WTC11 (cell line): ENCODE data around the gene SNPH. TPM values are rescaled to one million over a fixed set of nuclear protein-coding genes. Genes with fewer than 3 reads are reported as not detected.
A peak's percentile ranks its signal among the peaks of the same experiment; 100 is the strongest.
"Not testable (repeated sequence)": the region's sequence is repeated elsewhere in the genome, so short reads cannot be mapped to it uniquely, and the experiment has no call there.

Experiments used
- ATAC-seq: fragments of 200-7000 bp; cut with Tn5 transposase; 2 replicates; pipeline ENCODE4 v1.10.0; 2021; ENCODE audit warnings: mild to moderate bottlenecking, moderate library complexity
- CTCF ChIA-PET: fragments of 300-600 bp; sonication (Branson Sonifier 250); formaldehyde crosslinking; loops from one replicate; lab custom pipeline; 2021; ENCODE audit warnings: antibody characterized with exemption; lab: Charles Lee
- POLR2A ChIA-PET: fragments of 350-600 bp; sonication (Branson Sonifier 250); formaldehyde crosslinking; loops from one replicate; lab custom pipeline; 2021; ENCODE audit warnings: antibody characterized with exemption; lab: Charles Lee
- DNase-seq: peaks from one replicate; pipeline ENCODE4 v3.0.0; 2021; ENCODE audit warnings: low spot score
- H3K27ac Mint-ChIP-seq: 2 replicates; pipeline ENCODE4 v1.8.0; 2021; ENCODE audit warnings: mixed read lengths
- H3K27me3 Mint-ChIP-seq: 2 replicates; pipeline ENCODE4 v1.8.0; 2021; ENCODE audit warnings: low read depth, mild to moderate bottlenecking, moderate library complexity, mixed read lengths
- H3K36me3 Mint-ChIP-seq: 2 replicates; pipeline ENCODE4 v1.8.0; 2021; ENCODE audit warnings: mixed read lengths
- H3K4me1 Mint-ChIP-seq: 2 replicates; pipeline ENCODE4 v1.8.0; 2022; ENCODE audit warnings: mixed read lengths
- H3K4me3 Mint-ChIP-seq: 2 replicates; pipeline ENCODE4 v1.8.0; 2021; ENCODE audit warnings: mild to moderate bottlenecking, moderate library complexity, mixed read lengths
- H3K9me3 Mint-ChIP-seq: 2 replicates; pipeline ENCODE4 v1.8.0; 2021; ENCODE audit warnings: mixed read lengths
- CREM ChIP-seq: sonication (generic); formaldehyde crosslinking; IDR thresholded peaks from 2 replicates; pipeline ENCODE4 v1.8.1; 2022; ENCODE audit warnings: mild to moderate bottlenecking, missing genetic modification reagents, moderate library complexity
- SP1 ChIP-seq: sonication (generic); formaldehyde crosslinking; conservative IDR thresholded peaks from 2 replicates; pipeline ENCODE4 v1.8.1; 2022; ENCODE audit warnings: missing genetic modification reagents
- ZBTB21 ChIP-seq: sonication (generic); formaldehyde crosslinking; IDR thresholded peaks from 2 replicates; pipeline ENCODE4 v1.8.1; 2023; ENCODE audit warnings: mild to moderate bottlenecking, missing genetic modification reagents, borderline replicate concordance
- ZNF232 ChIP-seq: sonication (generic); formaldehyde crosslinking; IDR thresholded peaks from 2 replicates; pipeline ENCODE4 v1.8.0; 2022; ENCODE audit warnings: mild to moderate bottlenecking, missing genetic modification reagents
- ZNF423 ChIP-seq: fragments of 250-450 bp; sonication (Bioruptor Pico); IDR thresholded peaks from 2 replicates; pipeline ENCODE4 v2.1.2; 2022; ENCODE audit warnings: mild to moderate bottlenecking, moderate library complexity
- total RNA-seq: library from RNA; stranded (reverse); gene quantifications from 3 replicates; pipeline ENCODE4 v1.2.3, GENCODE V29; 2021
- TF ChIP-seq, protein P1 (sequence below): fragments of 250-450 bp; sonication (Bioruptor Pico); IDR thresholded peaks from 2 replicates; pipeline ENCODE4 v1.9.0; 2021; ENCODE audit warnings: mild to moderate bottlenecking, borderline replicate concordance
- TF ChIP-seq, protein P2 (sequence below): sonication (generic); formaldehyde crosslinking; IDR thresholded peaks from 2 replicates; pipeline ENCODE4 v1.8.0; 2023; ENCODE audit warnings: missing genetic modification reagents, mild to moderate bottlenecking, borderline replicate concordance
- TF ChIP-seq, protein P3 (sequence below): sonication (generic); formaldehyde crosslinking; IDR thresholded peaks from 2 replicates; pipeline ENCODE4 v1.8.1; 2023; ENCODE audit warnings: mild to moderate bottlenecking, moderate library complexity, missing genetic modification reagents

The SNPH gene
- total RNA-seq, 1 experiment from 2014 or later: 3.5 TPM

DNA sequence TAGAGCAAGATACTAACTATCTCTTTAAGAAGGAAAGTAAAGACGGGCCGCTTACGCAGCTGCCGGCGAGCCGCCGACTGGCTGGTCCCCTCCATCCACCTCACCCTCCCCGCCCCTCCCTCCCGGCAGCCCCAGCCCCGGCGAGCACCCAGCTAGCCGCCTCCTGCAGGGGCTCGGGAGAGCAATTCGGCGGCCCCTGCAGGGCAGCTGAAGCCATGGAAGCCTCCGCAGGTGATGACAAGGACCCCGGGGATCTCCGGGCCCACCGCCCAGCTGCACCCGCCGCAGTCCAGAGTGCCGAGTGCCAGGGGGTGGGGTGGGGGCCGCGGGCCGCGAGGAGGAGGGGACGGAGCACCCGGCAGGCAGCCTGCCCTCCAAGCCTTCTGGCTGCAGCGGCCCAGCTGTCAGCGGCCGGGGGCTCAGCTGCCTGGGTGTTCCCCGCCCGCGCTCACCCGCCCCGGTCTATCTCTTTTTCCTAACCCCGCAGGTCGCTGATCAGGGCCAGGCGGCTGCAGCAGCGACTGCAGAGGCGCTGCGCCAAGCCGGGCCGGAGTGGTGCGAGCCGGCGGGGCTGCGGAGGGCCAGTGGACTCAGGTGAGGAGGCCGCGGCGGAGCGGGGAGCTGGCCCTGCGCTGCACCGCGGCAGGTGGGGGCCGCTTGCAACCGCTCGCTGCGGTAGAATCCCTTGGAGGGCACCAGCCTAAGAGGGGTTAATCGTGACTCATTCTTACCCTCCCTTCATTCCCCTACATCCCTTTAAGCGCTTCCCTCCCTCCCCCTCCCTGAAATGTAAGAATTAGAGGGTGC is at the start of gene SNPH (continued):
- TF ChIP-seq, protein P1, sequence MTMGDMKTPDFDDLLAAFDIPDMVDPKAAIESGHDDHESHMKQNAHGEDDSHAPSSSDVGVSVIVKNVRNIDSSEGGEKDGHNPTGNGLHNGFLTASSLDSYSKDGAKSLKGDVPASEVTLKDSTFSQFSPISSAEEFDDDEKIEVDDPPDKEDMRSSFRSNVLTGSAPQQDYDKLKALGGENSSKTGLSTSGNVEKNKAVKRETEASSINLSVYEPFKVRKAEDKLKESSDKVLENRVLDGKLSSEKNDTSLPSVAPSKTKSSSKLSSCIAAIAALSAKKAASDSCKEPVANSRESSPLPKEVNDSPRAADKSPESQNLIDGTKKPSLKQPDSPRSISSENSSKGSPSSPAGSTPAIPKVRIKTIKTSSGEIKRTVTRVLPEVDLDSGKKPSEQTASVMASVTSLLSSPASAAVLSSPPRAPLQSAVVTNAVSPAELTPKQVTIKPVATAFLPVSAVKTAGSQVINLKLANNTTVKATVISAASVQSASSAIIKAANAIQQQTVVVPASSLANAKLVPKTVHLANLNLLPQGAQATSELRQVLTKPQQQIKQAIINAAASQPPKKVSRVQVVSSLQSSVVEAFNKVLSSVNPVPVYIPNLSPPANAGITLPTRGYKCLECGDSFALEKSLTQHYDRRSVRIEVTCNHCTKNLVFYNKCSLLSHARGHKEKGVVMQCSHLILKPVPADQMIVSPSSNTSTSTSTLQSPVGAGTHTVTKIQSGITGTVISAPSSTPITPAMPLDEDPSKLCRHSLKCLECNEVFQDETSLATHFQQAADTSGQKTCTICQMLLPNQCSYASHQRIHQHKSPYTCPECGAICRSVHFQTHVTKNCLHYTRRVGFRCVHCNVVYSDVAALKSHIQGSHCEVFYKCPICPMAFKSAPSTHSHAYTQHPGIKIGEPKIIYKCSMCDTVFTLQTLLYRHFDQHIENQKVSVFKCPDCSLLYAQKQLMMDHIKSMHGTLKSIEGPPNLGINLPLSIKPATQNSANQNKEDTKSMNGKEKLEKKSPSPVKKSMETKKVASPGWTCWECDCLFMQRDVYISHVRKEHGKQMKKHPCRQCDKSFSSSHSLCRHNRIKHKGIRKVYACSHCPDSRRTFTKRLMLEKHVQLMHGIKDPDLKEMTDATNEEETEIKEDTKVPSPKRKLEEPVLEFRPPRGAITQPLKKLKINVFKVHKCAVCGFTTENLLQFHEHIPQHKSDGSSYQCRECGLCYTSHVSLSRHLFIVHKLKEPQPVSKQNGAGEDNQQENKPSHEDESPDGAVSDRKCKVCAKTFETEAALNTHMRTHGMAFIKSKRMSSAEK (CRISPR knock-in tag): no peak
- TF ChIP-seq, protein P2, sequence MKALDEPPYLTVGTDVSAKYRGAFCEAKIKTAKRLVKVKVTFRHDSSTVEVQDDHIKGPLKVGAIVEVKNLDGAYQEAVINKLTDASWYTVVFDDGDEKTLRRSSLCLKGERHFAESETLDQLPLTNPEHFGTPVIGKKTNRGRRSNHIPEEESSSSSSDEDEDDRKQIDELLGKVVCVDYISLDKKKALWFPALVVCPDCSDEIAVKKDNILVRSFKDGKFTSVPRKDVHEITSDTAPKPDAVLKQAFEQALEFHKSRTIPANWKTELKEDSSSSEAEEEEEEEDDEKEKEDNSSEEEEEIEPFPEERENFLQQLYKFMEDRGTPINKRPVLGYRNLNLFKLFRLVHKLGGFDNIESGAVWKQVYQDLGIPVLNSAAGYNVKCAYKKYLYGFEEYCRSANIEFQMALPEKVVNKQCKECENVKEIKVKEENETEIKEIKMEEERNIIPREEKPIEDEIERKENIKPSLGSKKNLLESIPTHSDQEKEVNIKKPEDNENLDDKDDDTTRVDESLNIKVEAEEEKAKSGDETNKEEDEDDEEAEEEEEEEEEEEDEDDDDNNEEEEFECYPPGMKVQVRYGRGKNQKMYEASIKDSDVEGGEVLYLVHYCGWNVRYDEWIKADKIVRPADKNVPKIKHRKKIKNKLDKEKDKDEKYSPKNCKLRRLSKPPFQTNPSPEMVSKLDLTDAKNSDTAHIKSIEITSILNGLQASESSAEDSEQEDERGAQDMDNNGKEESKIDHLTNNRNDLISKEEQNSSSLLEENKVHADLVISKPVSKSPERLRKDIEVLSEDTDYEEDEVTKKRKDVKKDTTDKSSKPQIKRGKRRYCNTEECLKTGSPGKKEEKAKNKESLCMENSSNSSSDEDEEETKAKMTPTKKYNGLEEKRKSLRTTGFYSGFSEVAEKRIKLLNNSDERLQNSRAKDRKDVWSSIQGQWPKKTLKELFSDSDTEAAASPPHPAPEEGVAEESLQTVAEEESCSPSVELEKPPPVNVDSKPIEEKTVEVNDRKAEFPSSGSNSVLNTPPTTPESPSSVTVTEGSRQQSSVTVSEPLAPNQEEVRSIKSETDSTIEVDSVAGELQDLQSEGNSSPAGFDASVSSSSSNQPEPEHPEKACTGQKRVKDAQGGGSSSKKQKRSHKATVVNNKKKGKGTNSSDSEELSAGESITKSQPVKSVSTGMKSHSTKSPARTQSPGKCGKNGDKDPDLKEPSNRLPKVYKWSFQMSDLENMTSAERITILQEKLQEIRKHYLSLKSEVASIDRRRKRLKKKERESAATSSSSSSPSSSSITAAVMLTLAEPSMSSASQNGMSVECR (CRISPR knock-in tag): 0 out of 2 replicates have a peak, but pooled peaks have one; percentile 2
- peak; percentile 51; the same call in 1 of the 2 replicates for TF ChIP-seq ZNF423 (CRISPR knock-in tag)
- no peak for TF ChIP-seq ZBTB21 (CRISPR knock-in tag)
- TF ChIP-seq SP1: 0 out of 2 replicates have a peak, but pooled peaks have one; percentile 6
- TF ChIP-seq, protein P3, sequence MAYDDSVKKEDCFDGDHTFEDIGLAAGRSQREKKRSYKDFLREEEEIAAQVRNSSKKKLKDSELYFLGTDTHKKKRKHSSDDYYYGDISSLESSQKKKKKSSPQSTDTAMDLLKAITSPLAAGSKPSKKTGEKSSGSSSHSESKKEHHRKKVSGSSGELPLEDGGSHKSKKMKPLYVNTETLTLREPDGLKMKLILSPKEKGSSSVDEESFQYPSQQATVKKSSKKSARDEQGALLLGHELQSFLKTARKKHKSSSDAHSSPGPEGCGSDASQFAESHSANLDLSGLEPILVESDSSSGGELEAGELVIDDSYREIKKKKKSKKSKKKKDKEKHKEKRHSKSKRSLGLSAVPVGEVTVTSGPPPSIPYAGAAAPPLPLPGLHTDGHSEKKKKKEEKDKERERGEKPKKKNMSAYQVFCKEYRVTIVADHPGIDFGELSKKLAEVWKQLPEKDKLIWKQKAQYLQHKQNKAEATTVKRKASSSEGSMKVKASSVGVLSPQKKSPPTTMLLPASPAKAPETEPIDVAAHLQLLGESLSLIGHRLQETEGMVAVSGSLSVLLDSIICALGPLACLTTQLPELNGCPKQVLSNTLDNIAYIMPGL: peak; percentile 37; the same call in 1 of the 2 replicates
- no peak for TF ChIP-seq ZNF232 (CRISPR knock-in tag)
- 0 out of 2 replicates have a peak, but pooled peaks have one; percentile 23 for TF ChIP-seq CREM

DNA sequence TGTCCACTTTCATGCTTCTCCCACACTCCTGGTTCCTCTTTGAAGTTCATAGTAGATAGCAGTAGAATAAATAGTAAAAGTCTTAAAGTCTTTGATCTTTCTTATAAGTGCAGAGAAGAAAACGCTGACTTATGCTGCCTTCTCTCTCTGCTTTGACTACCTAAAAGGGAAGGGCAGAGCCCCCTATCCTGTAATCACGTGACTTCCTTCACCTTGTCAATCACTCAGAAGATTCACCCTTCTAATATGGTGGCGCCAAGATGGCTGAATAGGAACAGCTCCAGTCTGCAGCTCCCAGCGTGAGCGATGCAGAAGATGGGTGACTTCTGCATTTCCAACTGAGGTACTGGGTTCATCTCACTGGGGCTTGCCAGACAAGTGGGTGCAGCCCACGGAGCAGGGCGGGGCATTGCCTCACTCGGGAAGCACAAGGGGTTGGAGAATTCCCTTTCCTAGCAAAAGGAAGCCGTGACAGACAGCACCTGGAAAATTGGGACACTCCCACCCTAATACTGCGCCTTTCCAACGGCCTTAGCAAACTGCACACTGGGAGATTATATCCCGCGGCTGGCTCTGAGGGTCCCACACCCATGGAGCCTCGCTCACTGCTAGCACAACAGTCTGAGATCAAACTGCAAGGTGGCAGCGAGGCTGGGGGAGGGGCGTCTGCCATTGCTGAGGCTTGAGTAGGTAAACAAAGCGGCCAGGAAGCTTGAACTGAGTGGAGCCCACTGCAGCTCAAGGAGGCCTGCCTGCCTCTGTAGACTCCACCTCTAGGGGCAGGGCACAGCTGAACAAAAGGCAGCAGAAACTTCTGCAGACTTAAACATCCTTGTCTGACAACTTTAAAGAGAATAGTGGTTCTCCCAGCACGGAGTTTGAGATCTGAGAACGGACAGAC is 49.3 kb upstream of the SNPH start:
- H3K36me3 Mint-ChIP-seq: peaks cover 14% of the 10 kb centered on the region
- H3K27me3 Mint-ChIP-seq: peaks cover 63% of the 10 kb centered on the region
- CTCF ChIA-PET: interaction anchor here (0.7 to 1.3 kb wide), 2 partner anchors 9 to 12 kb away, joined by 3 read pairs; partner anchors contain the start of gene RAD21L1
- peaks cover 30% of the 10 kb centered on the region for H3K4me1 Mint-ChIP-seq
- H3K27ac Mint-ChIP-seq, ATAC-seq, H3K4me3 Mint-ChIP-seq: not testable (repeated sequence)
- peak; percentile 32 for DNase-seq
- peaks cover 38% of the 10 kb centered on the region for H3K9me3 Mint-ChIP-seq
- POLR2A ChIA-PET: interaction anchor here (0.9 kb wide), 1 partner anchor 10 kb away, joined by 3 read pairs; no protein-coding TSS in a partner anchor

DNA sequence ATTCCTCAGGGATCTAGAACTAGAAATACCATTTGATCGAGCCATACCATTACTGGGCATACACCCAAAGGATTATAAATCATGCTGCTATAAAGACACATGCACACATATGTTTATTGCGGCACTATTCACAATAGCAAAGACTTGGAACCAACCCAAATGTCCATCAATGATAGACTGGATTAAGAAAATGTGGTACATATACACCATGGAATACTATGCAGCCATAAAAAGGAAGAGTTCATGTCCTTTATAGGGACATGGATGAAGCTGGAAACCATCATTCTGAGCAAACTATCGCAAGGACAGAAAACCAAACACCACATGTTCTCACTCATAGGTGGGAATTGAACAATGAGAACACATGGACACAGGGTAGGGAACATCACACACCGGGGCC is 43.3 kb upstream of the SNPH start:
- H3K36me3 Mint-ChIP-seq, DNase-seq, CTCF ChIA-PET, H3K27ac Mint-ChIP-seq, H3K4me3 Mint-ChIP-seq, ATAC-seq, POLR2A ChIA-PET: not testable (repeated sequence)
- Mint-ChIP-seq H3K4me1 (peaks cover 12% of the 10 kb centered on the region), H3K9me3 (peaks cover 36% of the 10 kb centered on the region), H3K27me3 (peaks cover 81% of the 10 kb centered on the region)
